Nephron (organoid): ENCODE data around the gene ZCCHC2.

ENCODE experiments used
- H3K27ac Mint-ChIP-seq, 3 experiments: 2 replicates each; pipeline ENCODE4 v1.8.0; 2020; ENCODE audit warnings: mixed read lengths in 3 of 3, mild to moderate bottlenecking in 2 of 3, moderate library complexity in 1 of 3
- H3K27me3 Mint-ChIP-seq: 2 replicates; pipeline ENCODE4 v1.8.0; 2021; ENCODE audit warnings: low read depth, mild to moderate bottlenecking, moderate library complexity, mixed read lengths
- H3K36me3 Mint-ChIP-seq: 2 replicates; pipeline ENCODE4 v1.8.0; 2020; ENCODE audit warnings: low read depth, mixed read lengths
- H3K4me1 Mint-ChIP-seq: 2 replicates; pipeline ENCODE4 v1.8.0; 2020; ENCODE audit warnings: mixed read lengths
- H3K4me3 Mint-ChIP-seq, 3 experiments: 2 replicates each; pipeline ENCODE4 v1.8.0; 2020; ENCODE audit warnings: mild to moderate bottlenecking in 3 of 3, mixed read lengths in 3 of 3, moderate library complexity in 2 of 3
- H3K9me3 Mint-ChIP-seq: 2 replicates; pipeline ENCODE4 v1.8.0; 2020; ENCODE audit warnings: mixed read lengths
- CTCF ChIP-seq, 3 experiments: fragments of 200-600 bp; sonication (generic); IDR thresholded peaks; one replicate each; pipeline ENCODE4 v1.5.0; 2021; ENCODE audit warnings: antibody characterized with exemption in 3 of 3; ENCODE audit not compliant: unreplicated experiment in 3 of 3

Gene ZCCHC2

GRCh38 chr18:62551972-62552513, 29.2 kb downstream of the ZCCHC2 start:
- Mint-ChIP-seq H3K4me1 (peaks cover 6% of the 10 kb centered on the region), H3K27me3 (no peaks in the 10 kb centered on the region), H3K36me3 (peaks cover 52% of the 10 kb centered on the region), H3K9me3 (no peaks in the 10 kb centered on the region), H3K27ac (no peak overlapping the region), H3K4me3 (no peak overlapping the region)
- no peak for TF ChIP-seq CTCF (IDR thresholded peaks at IDR 0.05; ENCODE audit: unreplicated experiment in 3 of 3)

DNA sequence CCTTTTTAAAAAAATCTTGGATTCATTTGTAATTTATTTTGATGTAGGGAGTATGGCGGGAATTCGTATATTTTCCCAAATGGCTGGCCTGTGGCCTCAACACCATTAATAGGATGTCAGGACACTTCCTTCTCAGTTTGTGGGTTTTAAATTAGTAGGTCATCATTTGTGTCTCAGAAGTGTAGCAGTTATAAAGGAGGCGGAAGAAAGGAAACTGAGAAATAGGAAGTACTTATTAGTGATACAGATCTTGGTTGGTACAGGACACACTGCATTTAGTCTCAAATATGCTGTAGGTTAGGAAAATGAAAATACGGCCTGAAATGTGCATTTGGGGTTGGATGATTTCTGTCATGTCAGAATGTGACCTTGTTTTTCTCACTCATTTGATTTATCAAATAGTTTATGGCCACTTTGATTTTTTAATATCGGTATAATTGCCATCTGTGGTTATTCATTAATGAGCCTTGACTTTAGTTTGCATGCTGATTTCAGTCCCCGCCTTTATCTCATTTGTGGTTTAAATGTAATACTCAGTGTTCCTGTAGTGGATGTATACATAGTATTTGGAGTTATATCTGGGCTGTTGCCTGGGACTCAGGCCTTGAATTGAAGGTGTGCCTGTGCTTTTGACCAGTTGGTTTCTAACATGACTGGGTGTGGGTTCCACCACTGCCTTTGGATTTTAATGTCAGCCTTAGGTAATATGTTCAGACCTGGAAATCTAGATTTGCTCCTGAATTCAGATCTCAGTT, 31.4 kb downstream of the ZCCHC2 start:
- H3K36me3 Mint-ChIP-seq, result peaks cover 57% of the 10 kb centered on the region
- no peak overlapping the region for H3K27ac Mint-ChIP-seq
- H3K9me3 Mint-ChIP-seq, result no peaks in the 10 kb centered on the region
- H3K4me3 Mint-ChIP-seq, result no peak overlapping the region
- H3K27me3 Mint-ChIP-seq, result no peaks in the 10 kb centered on the region
- no peak for TF ChIP-seq CTCF (IDR thresholded peaks at IDR 0.05; ENCODE audit: unreplicated experiment in 3 of 3)
- peaks cover 7% of the 10 kb centered on the region for H3K4me1 Mint-ChIP-seq

DNA sequence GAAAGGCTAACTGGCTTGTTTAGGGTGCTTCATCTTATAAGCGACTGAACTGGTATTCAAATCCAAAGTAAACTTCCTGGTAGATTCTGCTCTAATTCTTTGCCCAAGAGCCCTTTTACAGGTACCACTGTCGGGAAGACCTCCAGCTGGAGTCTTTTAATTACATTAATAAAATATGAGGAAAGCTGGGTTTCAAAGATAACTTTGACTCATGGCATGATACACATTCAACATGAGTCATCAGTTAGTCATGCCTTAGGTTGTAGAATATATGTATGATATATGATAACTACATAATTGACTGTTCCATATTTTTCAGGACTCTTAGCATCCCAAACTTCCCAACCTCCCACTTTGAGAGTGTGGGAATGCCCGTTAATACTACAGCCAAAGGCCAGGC, 32.3 kb downstream of the ZCCHC2 start:
- H3K27me3 Mint-ChIP-seq, result no peaks in the 10 kb centered on the region
- H3K9me3 Mint-ChIP-seq, result no peaks in the 10 kb centered on the region
- H3K27ac Mint-ChIP-seq, result no peak overlapping the region
- H3K4me1 Mint-ChIP-seq, result peaks cover 7% of the 10 kb centered on the region
- peaks cover 56% of the 10 kb centered on the region for H3K36me3 Mint-ChIP-seq
- no peak for TF ChIP-seq CTCF (IDR thresholded peaks at IDR 0.05; ENCODE audit: unreplicated experiment in 3 of 3)
- no peak overlapping the region for H3K4me3 Mint-ChIP-seq

DNA sequence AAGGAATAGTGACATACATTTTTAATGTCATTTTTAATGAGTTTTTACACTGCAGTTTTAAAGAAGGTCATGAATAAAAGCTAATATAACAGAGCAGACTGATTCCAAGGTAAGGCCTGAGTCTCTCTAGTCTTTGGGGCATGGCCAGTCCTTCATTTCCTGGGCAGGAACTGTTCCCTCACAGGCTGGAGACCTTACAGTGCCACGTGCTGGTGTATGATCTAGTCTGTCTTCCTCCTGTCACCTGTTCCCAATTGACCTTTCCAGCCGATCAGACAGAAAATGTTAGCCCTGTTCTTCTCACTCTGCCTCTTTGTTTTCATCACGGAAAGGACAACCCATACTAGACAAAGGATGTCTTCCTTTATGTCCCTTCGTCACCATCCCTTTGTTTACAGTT, 33.6 kb downstream of the ZCCHC2 start:
- Mint-ChIP-seq H3K4me1 (peaks cover 7% of the 10 kb centered on the region), H3K9me3 (no peaks in the 10 kb centered on the region), H3K4me3 (no peak overlapping the region), H3K27ac (no peak overlapping the region), H3K27me3 (no peaks in the 10 kb centered on the region), H3K36me3 (peaks cover 54% of the 10 kb centered on the region)
- TF ChIP-seq CTCF (IDR thresholded peaks at IDR 0.05; ENCODE audit: unreplicated experiment in 3 of 3), result no peak

GRCh38 chr18:62558015-62558663, 35.3 kb downstream of the ZCCHC2 start:
- no peaks in the 10 kb centered on the region for H3K27me3 Mint-ChIP-seq
- H3K36me3 Mint-ChIP-seq, result peaks cover 60% of the 10 kb centered on the region
- H3K27ac Mint-ChIP-seq, result no peak overlapping the region
- no peaks in the 10 kb centered on the region for H3K9me3 Mint-ChIP-seq
- no peak for TF ChIP-seq CTCF (IDR thresholded peaks at IDR 0.05; ENCODE audit: unreplicated experiment in 3 of 3)
- H3K4me1 Mint-ChIP-seq, result peaks cover 12% of the 10 kb centered on the region
- no peak overlapping the region for H3K4me3 Mint-ChIP-seq
